BJ (cell line): Measurements from ENCODE around the gene APMAP. TPM values are rescaled to one million over a fixed set of nuclear protein-coding genes. Genes with fewer than 3 reads are reported as not detected.

Experiments
- CTCF ChIA-PET: fragments of 350-600 bp; formaldehyde crosslinking; extraction: SDS; loops from one replicate; lab custom pipeline; 2021; ENCODE audit warnings: antibody characterized with exemption, inconsistent platforms; lab: Yijun Ruan, JAX
- POLR2A ChIA-PET: fragments of 300-600 bp; sonication (Branson Sonifier 250); formaldehyde crosslinking; extraction: SDS; loops from one replicate; lab custom pipeline; 2021; ENCODE audit warnings: antibody characterized with exemption; lab: Charles Lee
- DNase-seq: peaks from one replicate; pipeline ENCODE4 v3.0.0-alpha.2; 2011; ENCODE audit warnings: low read depth
- H3K27me3 ChIP-seq: 2 replicates; pipeline ENCODE4 v1.6.0; 2011; ENCODE audit warnings: low read length; ENCODE audit not compliant: control insufficient read depth, insufficient read depth
- H3K36me3 ChIP-seq: 2 replicates; pipeline ENCODE4 v1.5.1; 2011; ENCODE audit warnings: low read length; ENCODE audit not compliant: control insufficient read depth, insufficient read depth
- H3K4me3 ChIP-seq: 2 replicates; pipeline ENCODE4 v1.5.1; 2011; ENCODE audit warnings: low read depth, mild to moderate bottlenecking, control low read depth, low read length
- CTCF ChIP-seq: IDR thresholded peaks from 2 replicates; pipeline ENCODE4 v1.5.1; 2011; ENCODE audit warnings: low read depth, mild to moderate bottlenecking, control low read depth, inconsistent platforms, low read length, moderate library complexity; ENCODE audit not compliant: insufficient read depth
- polyA plus RNA-seq: library from polyadenylated mRNA; depleted of rRNA; stranded (reverse); fragments of >200 nt; gene quantifications from 2 replicates; pipeline ENCODE4 v1.2.3, GENCODE V29; 2011

The APMAP gene
- polyA plus RNA-seq, 1 experiment, result 75.8 TPM

GRCh38 chr20:24959591-24960301, 32.8 kb downstream of the APMAP start:
- CTCF ChIA-PET, result interaction anchor here (0.9 kb wide), 1 partner anchor 10 kb away, joined by 3 read pairs; no protein-coding TSS in a partner anchor
- Histone ChIP-seq H3K27me3 (no peaks in the 10 kb centered on the region), H3K36me3 (peaks cover 14% of the 10 kb centered on the region), H3K4me3 (no peak overlapping the region)
- no peak for TF ChIP-seq CTCF
- POLR2A ChIA-PET, result no interaction called here
- DNase-seq, result no peak

- Histone ChIP-seq H3K36me3 (peaks cover 11% of the 10 kb centered on the region), H3K27me3 (no peaks in the 10 kb centered on the region), H3K4me3 (no peak overlapping the region)
- no peak for DNase-seq
- ChIA-PET CTCF (interaction anchor here (0.9 kb wide), 1 partner anchor 11 kb away, joined by 3 read pairs; no protein-coding TSS in a partner anchor), POLR2A (no interaction called here)
- TF ChIP-seq CTCF, result no peak
These were observed 33.8 kb downstream of the APMAP start for GRCh38 chr20:24958506-24959385.

GRCh38 chr20:24957326-24958016, 35.1 kb downstream of the APMAP start:
- CTCF ChIA-PET, result interaction anchor here (0.9 kb wide), 1 partner anchor 40 kb away, joined by 3 read pairs; no protein-coding TSS in a partner anchor

GRCh38 chr20:24956001-24956841, 36.3 kb downstream of the APMAP start:
- H3K27me3 ChIP-seq, result no peaks in the 10 kb centered on the region
- no peak for DNase-seq
- TF ChIP-seq CTCF, result no peak
- H3K4me3 ChIP-seq, result no peak overlapping the region
- H3K36me3 ChIP-seq, result peaks cover 8% of the 10 kb centered on the region
- ChIA-PET CTCF (no interaction called here), POLR2A (no interaction called here)

More at GRCh38 chr20:24957326-24958016, 35.1 kb downstream of the APMAP start:
- no peak for TF ChIP-seq CTCF
- no peaks in the 10 kb centered on the region for H3K27me3 ChIP-seq
- POLR2A ChIA-PET, result no interaction called here
- H3K4me3 ChIP-seq, result no peak overlapping the region
- no peak for DNase-seq
- peaks cover 8% of the 10 kb centered on the region for H3K36me3 ChIP-seq
